Measurements from ENCODE around the gene FNBP1. TPM values are rescaled to one million over a fixed set of nuclear protein-coding genes. Genes with fewer than 3 reads are reported as not detected.
A peak's percentile ranks its signal among the peaks of the same experiment; 100 is the strongest.
"Not testable (repeated sequence)": the region's sequence is repeated elsewhere in the genome, so short reads cannot be mapped to it uniquely, and the experiment has no call there.

Gene FNBP1
- total RNA-seq, 3 donors from 2014 or later: 156 to 174 (median 163) TPM

DNA sequence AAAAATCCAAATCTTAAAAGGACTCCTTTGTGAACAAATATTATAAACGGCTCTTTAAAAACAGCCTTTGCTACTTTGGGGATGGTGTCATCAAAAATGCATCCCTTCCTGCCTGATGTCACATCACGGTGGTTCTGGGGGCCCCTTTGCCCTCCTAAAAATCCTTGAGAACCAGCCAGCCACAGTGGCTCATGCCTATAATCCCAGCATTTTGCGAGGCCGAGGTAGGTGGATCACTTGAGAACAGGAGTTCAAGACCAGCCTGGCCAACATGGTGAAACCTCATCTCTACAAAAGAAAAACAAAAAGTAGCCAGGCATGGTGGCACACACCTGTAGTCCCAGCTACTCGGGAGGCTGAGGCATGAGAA lies 43.9 kb downstream of the FNBP1 start:
- DNase-seq: no peak
- Mint-ChIP-seq H3K4me3 (peak overlapping the region; percentile 58), H3K9me3 (no peaks in the 10 kb centered on the region), H3K27me3 (ENCODE audit: low read depth) (no peaks in the 10 kb centered on the region), H3K4me1 (ENCODE audit: low read depth) (peaks cover 75% of the 10 kb centered on the region), H3K36me3 (ENCODE audit: insufficient read depth) (peaks cover 23% of the 10 kb centered on the region)
- peak in 1 of 2 donors; percentile 3 for ATAC-seq

DNA sequence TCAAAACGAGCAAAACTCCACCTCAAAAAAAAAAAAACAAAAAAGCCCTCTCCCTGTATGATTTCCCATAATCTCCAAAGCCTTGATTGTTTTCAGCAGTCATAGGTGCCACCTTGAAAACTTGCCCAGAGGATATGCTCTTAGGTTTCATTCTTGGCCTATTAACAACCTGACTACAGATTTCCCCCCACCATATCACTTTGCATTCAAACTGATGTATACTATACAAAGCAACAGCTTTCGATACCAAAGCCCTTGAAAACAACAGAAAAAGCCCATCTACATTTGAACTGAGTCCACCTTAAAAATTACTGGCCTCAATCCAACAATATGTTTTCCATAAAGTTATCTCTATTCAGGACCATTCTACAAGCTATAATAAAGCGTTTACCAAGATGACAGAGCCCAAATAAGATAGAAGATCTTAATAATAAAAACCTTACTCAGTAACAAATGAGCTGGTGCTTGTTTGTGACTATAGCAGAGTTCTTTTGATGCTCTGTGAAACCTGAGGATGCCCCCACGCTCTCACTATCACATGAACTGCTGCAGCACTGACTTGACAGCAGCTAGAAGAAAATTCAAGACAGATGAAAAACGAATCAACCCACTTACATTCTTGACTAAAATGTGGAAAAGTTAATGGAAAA lies 44.4 kb downstream of the FNBP1 start:
- H3K4me1 Mint-ChIP-seq (ENCODE audit: low read depth): peaks cover 75% of the 10 kb centered on the region

DNA sequence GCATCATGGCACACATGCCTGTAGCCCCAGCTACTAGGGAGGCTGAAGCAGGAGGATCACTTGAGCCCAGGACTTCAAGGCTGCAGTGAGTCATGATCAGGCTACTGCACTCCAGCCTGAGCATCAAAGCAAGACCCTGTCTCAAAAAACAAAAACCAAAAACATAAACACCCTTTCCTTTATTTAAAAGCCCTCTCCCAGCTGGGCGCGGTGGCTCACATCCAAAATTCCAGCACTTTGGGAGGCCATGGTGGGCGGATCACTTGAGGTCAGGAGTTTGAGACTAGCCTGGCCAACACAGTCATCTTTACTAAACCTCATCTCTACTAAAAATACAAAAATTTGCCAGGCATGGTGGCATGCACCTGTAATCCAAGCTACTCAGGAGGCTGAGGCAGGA lies 45.3 kb downstream of the FNBP1 start:
- not testable (repeated sequence) for ATAC-seq; DNase-seq; H3K9me3 Mint-ChIP-seq; H3K4me3 Mint-ChIP-seq; H3K27me3 Mint-ChIP-seq (ENCODE audit: low read depth)
- Mint-ChIP-seq H3K4me1 (ENCODE audit: low read depth) (peaks cover 67% of the 10 kb centered on the region), H3K36me3 (ENCODE audit: insufficient read depth) (peaks cover 25% of the 10 kb centered on the region)

More for the DNA sequence above, 44.4 kb downstream of the FNBP1 start:
- peaks cover 27% of the 10 kb centered on the region for H3K36me3 Mint-ChIP-seq (ENCODE audit: insufficient read depth)
- H3K27me3 Mint-ChIP-seq (ENCODE audit: low read depth): no peaks in the 10 kb centered on the region
- DNase-seq (no peak), ATAC-seq (peak; percentile 69 to 74)
- no peaks in the 10 kb centered on the region for H3K9me3 Mint-ChIP-seq
- H3K4me3 Mint-ChIP-seq: peak overlapping the region; percentile 58

DNA sequence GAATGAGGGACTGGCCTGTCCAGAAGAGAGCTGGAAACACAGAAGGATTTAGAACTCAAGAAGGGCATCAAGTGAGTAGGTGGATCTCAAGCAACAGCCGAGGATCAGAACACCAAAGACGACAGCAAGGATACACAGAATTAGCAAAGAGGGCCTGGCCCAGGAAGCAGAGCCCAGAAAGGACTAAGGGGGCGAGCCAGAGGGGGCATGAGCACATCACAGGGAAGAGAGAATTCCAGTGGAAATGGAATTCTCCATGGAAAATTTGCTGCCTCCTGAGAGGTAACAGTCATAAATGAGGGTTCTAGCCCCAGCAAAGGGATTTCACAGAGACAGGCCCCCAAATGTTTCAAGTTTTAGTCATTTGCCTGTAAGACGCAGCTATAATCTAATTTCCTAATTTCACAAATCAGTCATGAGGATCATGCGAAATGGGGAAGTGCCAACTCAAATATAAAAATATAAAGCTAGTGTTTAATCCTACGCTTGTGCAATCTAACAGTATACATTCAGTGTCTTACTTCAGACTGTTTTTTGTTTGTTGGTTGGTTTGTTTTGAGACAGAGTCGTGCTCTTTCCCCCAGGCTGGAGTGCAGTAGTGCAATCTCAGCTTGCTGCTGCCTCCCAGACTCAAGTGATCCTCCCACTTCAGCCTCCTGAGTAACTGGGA lies 46.7 kb downstream of the FNBP1 start:
- ATAC-seq (no peak), DNase-seq (no peak)
- peaks cover 21% of the 10 kb centered on the region for H3K36me3 Mint-ChIP-seq (ENCODE audit: insufficient read depth)

DNA sequence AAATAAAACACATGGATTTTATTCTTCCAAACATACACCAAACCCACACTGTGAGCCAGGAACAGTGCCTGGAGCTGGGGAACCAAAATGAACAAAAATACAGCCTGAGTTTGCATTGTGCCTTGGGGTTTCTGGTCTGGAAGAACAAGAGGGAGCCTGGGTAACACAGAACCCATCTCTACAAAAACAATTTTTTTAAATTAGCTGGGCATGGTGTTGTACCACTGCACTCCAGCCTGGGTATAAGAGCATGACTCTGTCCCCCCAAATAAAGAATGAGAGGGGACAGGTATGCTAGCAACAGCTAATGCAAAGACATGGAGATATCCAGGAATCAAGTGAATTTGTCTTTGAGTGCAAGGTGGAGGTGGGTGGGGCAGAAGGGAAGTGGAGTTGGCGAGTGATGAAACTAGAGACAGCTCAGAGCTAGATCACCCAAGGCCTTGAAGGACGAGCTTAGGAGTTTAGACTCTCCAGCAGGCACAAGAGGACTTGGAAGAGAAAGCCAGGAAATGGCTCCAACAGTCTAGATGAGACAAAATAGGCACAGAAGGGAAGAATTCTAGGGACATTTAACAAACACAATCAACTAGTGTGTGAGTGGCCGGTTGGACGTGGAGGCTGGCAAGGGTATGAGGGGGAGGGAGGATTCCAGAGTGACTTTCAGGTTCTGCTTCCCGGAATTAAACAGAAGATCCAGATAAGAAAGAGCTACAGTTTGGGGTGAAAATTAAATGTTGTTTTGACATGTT lies 47.4 kb downstream of the FNBP1 start:
- H3K4me1 Mint-ChIP-seq (ENCODE audit: low read depth): peaks cover 78% of the 10 kb centered on the region
- peak overlapping the region; percentile 69 for H3K4me3 Mint-ChIP-seq
- H3K9me3 Mint-ChIP-seq: no peaks in the 10 kb centered on the region
- no peaks in the 10 kb centered on the region for H3K27me3 Mint-ChIP-seq (ENCODE audit: low read depth)
- H3K36me3 Mint-ChIP-seq (ENCODE audit: insufficient read depth): peaks cover 24% of the 10 kb centered on the region
- ATAC-seq (peak; percentile 33 to 42), DNase-seq (no peak)

More for the DNA sequence above, 46.7 kb downstream of the FNBP1 start:
- H3K9me3 Mint-ChIP-seq: no peaks in the 10 kb centered on the region
- peaks cover 76% of the 10 kb centered on the region for H3K4me1 Mint-ChIP-seq (ENCODE audit: low read depth)
- no peaks in the 10 kb centered on the region for H3K27me3 Mint-ChIP-seq (ENCODE audit: low read depth)
- H3K4me3 Mint-ChIP-seq: peak overlapping the region; percentile 69

DNA sequence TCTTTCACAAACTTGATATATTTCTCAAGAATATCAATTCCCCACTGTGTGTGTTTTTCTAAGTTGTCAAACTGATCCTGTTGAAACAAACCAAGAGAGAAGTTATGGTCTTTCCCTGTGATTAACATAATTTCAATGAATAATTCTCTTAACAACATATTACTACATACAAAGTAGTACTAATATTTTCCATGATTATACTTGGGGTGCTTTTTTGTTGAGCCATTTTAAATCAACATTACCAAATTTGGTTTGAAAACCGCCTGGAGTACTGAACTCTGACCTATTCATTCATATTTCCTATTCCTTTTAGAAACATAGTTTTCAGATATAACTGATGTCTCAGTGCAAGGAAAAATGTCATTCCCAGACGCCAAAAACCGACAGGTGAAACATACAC lies 48.1 kb downstream of the FNBP1 start:
- H3K9me3 Mint-ChIP-seq: no peaks in the 10 kb centered on the region
- H3K4me3 Mint-ChIP-seq: peak overlapping the region; percentile 69
- H3K36me3 Mint-ChIP-seq (ENCODE audit: insufficient read depth): peaks cover 28% of the 10 kb centered on the region
- no peaks in the 10 kb centered on the region for H3K27me3 Mint-ChIP-seq (ENCODE audit: low read depth)
- H3K4me1 Mint-ChIP-seq (ENCODE audit: low read depth): peaks cover 77% of the 10 kb centered on the region
- no peak for DNase-seq
- ATAC-seq: peak; percentile 4 to 14

DNA sequence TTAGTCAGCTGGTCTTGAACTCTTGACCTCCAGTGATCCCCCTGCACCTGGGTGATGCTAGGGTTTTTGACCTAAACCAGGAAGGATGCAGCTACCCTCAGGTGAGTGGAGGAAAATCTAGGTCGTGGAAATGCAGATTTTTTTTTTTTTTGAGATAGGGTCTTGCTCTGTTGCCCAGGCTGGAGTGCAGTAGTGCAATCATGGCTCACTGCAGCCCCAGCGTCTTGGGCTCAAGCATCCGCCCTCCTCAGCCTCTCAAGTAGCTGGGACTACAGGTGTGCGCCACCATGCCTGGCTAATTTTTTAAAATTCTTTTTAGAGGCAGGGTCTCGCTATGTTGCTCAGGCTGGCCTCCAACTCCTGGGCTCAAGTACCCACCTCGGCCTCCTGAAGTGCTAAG lies 51.9 kb downstream of the FNBP1 start:
- not testable (repeated sequence) for H3K9me3 Mint-ChIP-seq; DNase-seq; ATAC-seq; H3K27me3 Mint-ChIP-seq (ENCODE audit: low read depth)
- H3K4me1 Mint-ChIP-seq (ENCODE audit: low read depth): peaks cover 82% of the 10 kb centered on the region
- peak overlapping the region; percentile 59 for H3K4me3 Mint-ChIP-seq
- peaks cover 32% of the 10 kb centered on the region for H3K36me3 Mint-ChIP-seq (ENCODE audit: insufficient read depth)

DNA sequence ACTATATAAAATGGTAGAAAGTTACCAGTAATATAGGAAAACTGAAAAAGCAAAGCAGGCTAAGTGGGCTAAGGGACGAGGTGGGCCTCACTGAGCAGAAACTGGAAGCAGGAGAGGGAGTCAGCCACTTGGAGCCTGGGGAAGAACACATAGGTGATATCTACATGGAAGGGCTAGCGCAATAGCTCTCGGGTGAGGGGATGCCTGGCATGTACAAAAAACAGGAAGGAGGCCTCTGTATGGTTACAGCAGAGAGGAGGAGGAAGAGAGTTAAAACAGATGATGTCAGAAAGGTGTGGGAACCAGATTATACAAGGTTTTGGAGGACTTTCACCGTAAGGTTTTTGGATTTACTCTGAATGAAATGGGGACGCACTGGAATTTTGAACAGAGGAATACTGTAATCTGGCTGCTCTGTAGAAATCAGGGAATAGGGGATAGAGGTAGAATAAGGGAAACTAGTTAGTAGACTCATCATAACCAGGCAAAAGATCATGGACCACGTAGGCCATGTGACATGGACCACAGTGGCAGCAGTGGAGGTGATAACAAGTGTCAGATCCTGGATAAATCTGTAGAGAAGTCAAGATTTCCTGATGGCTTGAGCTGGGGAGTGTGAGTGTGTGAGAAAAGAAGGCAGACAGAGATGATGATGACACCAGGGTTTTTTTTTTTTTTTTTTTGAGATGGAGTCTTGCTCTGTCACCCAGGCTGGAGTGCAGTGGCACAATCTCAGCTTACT lies 52.5 kb downstream of the FNBP1 start:
- H3K4me3 Mint-ChIP-seq: peak overlapping the region; percentile 59
- DNase-seq (no peak), ATAC-seq (no peak)
- H3K4me1 Mint-ChIP-seq (ENCODE audit: low read depth): peaks cover 79% of the 10 kb centered on the region
- no peaks in the 10 kb centered on the region for H3K9me3 Mint-ChIP-seq
- no peaks in the 10 kb centered on the region for H3K27me3 Mint-ChIP-seq (ENCODE audit: low read depth)
- H3K36me3 Mint-ChIP-seq (ENCODE audit: insufficient read depth): peaks cover 29% of the 10 kb centered on the region

DNA sequence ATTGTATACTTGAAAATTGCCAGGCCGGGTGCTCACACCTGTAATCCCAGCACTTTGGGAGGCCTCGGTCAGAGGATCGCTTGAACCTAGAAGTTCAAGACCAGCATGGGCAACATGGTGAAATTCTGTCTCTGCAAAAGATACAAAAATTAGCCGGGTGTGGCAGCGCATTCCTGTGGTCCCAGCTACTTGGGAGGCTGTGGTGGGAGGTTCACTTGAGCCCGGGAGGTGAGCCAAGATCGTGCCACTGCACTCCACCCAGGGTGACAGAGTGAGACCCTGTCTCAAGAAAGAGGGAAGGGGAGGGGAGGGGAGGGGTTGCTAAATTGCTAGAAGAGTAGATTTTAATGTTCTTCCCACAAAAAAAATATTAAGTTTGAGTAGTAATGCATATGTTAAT lies 53.2 kb downstream of the FNBP1 start:
- no peaks in the 10 kb centered on the region for H3K9me3 Mint-ChIP-seq
- DNase-seq (no peak), ATAC-seq (no peak)
- peak overlapping the region; percentile 8 for H3K4me3 Mint-ChIP-seq
- H3K27me3 Mint-ChIP-seq (ENCODE audit: low read depth): no peaks in the 10 kb centered on the region
- peaks cover 32% of the 10 kb centered on the region for H3K36me3 Mint-ChIP-seq (ENCODE audit: insufficient read depth)
- H3K4me1 Mint-ChIP-seq (ENCODE audit: low read depth): peaks cover 79% of the 10 kb centered on the region

DNA sequence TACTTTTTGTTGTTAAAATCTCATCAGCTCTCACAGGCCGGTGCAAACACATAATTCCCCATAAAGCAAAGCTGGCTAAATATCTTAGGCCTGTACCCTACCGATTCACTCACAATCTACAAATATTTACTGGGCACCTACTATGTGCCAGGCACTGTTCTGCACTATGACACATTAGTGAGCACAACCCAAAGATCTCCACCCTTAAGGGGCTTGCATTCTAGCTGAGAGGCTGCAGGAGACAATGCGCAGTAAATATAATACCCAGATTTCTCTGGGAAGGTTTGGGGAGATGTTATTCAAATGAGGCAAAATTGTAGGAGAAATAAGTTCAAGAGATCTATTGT lies 53.7 kb downstream of the FNBP1 start:
- ATAC-seq: no peak
- Mint-ChIP-seq H3K4me3 (peak overlapping the region; percentile 8), H3K9me3 (no peaks in the 10 kb centered on the region), H3K4me1 (ENCODE audit: low read depth) (peaks cover 82% of the 10 kb centered on the region), H3K36me3 (ENCODE audit: insufficient read depth) (peaks cover 33% of the 10 kb centered on the region), H3K27me3 (ENCODE audit: low read depth) (no peaks in the 10 kb centered on the region)
- no peak for DNase-seq

DNA sequence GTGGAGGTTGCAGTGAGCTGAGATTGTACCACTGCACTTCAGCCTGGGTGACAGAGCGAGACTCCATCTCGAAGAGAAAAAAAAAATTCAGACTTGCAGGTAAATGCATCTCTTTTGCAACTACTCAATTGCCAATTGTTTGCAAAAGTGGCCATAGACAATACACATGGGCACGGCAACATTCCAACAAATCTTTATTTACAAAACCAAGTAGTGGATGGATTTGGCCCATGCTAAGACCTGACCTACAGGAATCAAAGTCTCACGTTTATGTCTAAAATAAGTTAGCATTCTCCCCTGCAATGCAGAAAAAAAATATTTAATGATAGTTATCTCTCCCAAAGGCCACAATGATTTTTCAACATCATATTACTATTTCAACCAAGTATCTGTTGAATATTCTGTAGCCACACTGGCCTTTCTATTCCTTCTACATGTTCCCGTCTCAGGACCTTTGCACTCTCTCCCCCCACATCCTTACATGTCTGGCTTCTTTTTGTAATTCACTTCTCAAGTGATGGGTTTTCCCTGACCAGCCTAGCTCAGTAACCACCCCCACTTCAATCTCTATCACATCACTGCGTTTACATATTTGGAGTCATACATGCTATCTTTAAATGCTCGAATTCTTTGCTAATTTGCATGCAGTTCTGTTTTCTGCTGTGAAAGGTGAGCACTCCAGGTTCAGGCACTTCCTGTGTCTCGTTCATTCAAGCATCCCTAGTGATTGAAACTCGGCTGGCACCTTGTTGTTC lies 54.2 kb downstream of the FNBP1 start:
- H3K9me3 Mint-ChIP-seq: no peaks in the 10 kb centered on the region
- peaks cover 83% of the 10 kb centered on the region for H3K4me1 Mint-ChIP-seq (ENCODE audit: low read depth)
- H3K36me3 Mint-ChIP-seq (ENCODE audit: insufficient read depth): peaks cover 29% of the 10 kb centered on the region
- DNase-seq (no peak), ATAC-seq (peak; percentile 56 to 69)
- no peaks in the 10 kb centered on the region for H3K27me3 Mint-ChIP-seq (ENCODE audit: low read depth)
- peak overlapping the region; percentile 8 for H3K4me3 Mint-ChIP-seq

DNA sequence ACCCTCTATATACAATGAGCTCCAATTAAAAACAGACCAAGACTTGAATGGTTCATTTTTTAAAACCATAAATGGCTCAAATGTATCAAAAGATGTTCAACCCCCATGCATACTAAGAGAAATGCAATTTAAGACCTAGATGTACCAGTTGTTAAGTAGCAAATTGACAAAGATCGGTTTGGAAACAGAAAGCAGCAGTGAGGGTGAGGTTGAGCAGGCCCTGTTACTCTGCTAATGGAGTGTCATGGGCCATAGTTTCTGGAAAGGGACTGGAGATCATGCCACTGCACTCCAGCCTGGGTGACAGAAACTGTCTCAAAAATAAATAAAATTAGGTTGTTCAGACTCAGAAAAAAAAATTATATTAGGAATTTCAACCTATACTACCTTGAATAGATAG lies 55.0 kb downstream of the FNBP1 start:
- Mint-ChIP-seq H3K4me3 (no peak overlapping the region), H3K4me1 (ENCODE audit: low read depth) (peaks cover 88% of the 10 kb centered on the region), H3K9me3 (no peaks in the 10 kb centered on the region), H3K36me3 (ENCODE audit: insufficient read depth) (peaks cover 30% of the 10 kb centered on the region), H3K27me3 (ENCODE audit: low read depth) (no peaks in the 10 kb centered on the region)
- ATAC-seq (no peak), DNase-seq (no peak)

DNA sequence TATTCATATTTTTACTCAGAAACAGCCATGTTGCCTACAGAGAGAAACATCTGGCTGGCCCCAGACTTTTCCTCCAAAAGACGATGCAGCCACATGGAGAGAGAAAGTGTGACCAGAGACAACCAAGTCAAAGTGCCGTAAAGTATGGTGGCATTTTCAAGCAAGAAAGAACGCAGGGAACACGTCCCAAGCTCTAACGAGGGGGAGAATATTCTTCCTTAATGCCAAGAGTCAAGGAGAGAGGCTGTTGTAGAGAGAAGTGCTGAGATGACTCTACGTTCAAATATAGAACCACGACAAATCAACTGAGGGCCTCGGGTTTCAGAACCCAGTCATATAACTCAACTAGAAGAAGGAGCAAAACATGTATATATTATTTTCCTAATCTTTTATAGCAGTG lies 55.9 kb downstream of the FNBP1 start:
- H3K36me3 Mint-ChIP-seq (ENCODE audit: insufficient read depth): peaks cover 30% of the 10 kb centered on the region
- peaks cover 88% of the 10 kb centered on the region for H3K4me1 Mint-ChIP-seq (ENCODE audit: low read depth)
- no peaks in the 10 kb centered on the region for H3K27me3 Mint-ChIP-seq (ENCODE audit: low read depth)
- ATAC-seq: peak; percentile 61
- H3K4me3 Mint-ChIP-seq: no peak overlapping the region
- H3K9me3 Mint-ChIP-seq: no peaks in the 10 kb centered on the region
- DNase-seq: no peak

DNA sequence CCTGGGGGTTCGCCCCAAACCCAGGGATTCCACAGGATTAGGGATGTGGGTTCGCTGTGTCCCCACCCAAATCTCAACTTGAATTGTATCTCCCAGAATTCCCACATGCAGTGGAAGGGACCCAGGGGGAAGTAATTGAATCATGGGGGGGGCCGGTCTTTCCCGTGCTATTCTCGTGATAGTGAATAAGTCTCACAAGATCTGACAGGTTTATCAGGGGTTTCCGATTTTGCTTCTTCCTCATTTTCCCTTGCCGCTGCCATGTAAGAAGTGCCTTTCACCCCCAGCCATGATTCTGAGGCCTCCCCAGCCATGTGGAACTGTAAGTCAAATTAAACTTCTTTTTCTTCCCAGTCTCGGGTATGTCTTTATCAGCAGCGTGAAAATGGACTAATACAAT lies 58.4 kb downstream of the FNBP1 start:
- H3K27me3 Mint-ChIP-seq (ENCODE audit: low read depth); DNase-seq; H3K4me3 Mint-ChIP-seq; ATAC-seq; H3K9me3 Mint-ChIP-seq: not testable (repeated sequence)
- H3K36me3 Mint-ChIP-seq (ENCODE audit: insufficient read depth): peaks cover 27% of the 10 kb centered on the region
- H3K4me1 Mint-ChIP-seq (ENCODE audit: low read depth): peaks cover 76% of the 10 kb centered on the region
